GM19438 (cell line): ENCODE data around the gene PRKAR1A.

Source experiments
- ATAC-seq: cut with Tn5 transposase; IDR thresholded peaks from one replicate; pipeline ENCODE4 v1.9.1; 2021; ENCODE audit warnings: low read depth; ENCODE audit not compliant: unreplicated experiment

The PRKAR1A gene

GRCh38 chr17:68539548-68540467 is 27.6 kb downstream of the PRKAR1A start:
- ATAC-seq, result no peak

DNA sequence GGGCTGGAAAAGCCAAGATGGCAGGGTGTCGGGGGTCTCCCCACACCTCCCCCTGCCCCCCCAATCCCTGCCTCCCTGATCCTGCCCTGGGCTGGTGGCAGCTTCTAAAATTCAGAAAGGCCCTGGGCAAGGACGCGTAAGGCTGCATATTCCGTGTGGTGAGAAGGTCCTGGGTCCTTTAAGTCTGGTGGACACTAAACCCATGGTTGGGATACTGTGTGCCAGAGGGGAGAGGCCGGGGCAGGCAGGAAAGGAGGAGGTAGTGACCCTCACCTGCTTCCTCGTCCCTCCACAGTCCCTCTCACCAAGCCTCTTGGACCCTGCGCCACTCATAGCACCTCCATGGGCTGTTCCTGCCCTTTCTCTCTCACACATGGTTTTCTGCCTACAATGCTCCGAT is 28.8 kb downstream of the PRKAR1A start:
- ATAC-seq, result no peak

DNA sequence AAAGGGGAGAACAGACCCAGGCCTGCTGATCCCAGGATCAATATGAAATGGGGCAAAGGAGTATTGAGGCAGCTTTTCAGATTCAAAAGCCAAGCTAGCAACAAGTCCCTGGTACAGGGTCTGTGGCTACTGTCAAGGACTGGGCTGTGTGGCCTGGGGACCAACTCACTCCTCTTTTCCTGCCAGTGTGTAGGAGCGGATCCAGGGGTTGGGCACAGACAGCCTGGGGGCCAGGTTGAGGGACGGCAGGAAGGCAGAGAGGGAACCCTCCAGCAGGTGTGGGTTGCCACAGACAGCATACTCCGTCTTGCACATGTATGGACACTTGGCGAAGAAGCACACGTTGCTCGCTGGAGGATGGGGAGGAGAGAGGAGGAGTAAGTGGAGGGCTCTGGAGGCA is 29.6 kb downstream of the PRKAR1A start:
- ATAC-seq, result no peak

DNA sequence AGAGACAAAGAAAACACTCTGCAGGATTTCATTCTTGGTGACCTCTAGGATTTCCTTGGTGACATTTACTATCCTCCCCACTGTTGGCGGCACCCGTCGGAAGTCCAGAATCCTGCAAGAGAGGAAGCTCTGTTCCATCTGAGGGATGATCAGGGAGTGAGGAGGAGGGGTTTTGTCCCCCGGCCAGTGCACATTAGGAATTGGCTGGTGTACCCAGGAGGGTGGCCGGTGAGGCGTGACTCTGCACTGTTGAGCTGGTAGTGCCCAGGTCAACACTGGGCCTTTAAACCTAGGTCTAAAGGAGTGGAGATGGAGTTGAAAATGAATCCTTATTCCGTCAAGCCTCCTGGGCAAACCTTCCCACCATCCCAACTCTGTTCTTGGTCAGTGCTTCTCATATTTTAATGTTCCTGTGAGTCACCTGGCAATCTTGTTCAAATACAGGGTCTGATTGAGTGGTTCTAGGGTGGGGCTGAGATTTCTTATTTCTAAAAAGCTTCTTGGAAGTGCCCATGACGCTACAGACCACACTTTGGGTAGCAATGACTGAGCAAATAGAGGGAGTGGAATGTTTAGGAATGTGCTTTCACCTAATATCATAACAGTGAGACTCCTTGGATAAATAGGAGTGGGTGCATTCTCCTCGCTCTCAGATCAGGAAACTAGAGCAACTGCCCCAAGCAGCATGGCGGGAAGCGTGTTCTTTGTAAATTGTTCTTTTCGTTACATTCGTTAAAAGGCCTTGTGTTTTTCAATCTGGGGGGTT is 30.7 kb downstream of the PRKAR1A start:
- ATAC-seq, result no peak

DNA sequence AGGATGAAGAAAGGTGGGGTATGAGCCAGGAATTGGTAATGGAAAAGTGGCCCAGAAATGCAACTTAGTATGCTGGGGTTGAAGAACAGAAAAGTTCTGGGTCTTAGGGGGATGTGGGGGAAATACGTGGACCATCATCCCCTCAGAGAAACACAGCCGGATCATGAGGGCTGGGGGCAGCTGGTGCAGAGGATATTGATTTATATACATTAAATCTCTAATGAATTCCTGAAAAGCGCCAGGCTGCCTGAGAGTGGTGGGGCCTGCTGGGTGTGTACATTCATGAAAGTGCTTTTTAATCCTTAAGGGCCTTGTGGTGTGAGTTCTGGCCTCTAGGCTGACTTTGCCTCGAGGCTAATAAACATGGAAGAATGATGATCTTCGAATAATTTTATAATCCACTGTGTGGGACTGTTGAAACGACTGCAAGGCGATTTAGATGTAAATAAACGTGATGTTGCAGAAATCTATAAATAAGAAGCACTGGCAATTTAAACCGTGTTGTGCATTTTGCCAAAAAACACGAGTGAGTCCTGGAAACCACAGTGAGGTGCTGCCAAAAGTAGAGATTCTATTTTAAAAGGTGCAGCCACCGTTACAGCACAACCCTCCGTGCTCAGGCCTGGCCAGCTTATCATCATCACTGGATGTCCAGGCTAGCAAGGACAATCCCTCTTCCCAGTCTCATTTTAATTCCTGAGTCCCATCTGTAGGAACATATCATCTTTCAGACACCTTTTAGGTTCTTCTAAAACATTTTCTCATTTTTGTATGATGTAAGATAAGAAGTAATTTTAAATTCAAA is 32.1 kb downstream of the PRKAR1A start:
- no peak for ATAC-seq

DNA sequence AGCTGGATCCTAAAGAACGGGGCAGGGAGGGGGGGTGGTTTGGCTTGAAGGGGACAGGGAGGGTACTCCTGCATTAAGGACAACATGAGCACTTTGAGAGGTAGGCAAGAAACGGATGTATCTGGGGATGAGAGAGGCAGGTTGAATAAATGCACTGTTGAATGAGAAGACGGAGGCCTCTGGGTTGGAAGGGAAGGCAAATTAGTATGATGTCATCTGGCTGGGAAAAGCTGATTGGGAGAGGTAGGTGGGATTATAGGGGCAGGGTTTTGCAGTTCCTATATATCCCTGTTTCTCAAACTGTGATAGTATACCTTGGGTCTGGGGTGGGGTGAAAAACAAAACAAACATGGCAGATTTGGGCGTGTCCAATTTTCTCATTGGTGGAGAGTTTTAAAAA is 44.3 kb downstream of the PRKAR1A start:
- ATAC-seq, result no peak

DNA sequence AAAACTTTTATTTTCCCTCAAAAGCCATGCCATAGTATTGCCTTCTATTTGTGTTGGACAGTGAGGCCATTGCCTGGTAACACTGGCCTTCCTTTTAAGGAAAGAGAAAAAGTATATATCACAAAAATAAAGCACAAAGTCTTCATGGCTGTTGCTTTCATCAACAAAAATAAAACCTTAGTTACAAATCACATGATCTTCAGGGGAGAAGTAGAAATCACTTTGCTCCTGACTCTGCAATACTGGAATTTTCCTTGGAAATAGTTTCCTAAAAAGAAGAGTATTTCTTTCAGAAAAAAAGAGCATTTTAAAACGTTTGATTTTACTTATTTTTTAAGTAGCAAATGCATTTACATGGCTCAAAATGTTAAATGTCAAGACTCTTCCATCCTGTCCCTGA is 47.1 kb downstream of the PRKAR1A start:
- no peak for ATAC-seq

- no peak for ATAC-seq
These were observed 48.9 kb downstream of the PRKAR1A start for GRCh38 chr17:68560966-68561720.

DNA sequence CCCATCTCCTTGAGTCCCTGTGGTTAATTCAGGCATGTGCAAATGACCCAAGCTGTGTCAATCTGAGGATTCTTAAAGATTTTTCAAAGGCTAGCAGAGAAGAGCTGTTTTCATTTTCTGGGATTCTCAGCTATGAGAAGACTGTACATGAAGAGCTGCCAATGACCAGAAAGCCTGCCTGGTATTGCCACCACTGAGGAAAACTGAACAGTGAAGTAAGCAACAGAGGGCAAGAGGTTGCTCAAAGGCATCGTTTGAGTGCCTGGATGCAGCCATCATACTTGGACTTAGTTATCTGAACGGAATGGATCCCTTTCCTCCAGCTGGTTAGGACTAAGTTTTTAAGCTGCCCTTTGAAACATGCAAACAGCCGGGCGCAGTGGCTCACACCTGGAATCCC is 50.5 kb downstream of the PRKAR1A start:
- no peak for ATAC-seq

DNA sequence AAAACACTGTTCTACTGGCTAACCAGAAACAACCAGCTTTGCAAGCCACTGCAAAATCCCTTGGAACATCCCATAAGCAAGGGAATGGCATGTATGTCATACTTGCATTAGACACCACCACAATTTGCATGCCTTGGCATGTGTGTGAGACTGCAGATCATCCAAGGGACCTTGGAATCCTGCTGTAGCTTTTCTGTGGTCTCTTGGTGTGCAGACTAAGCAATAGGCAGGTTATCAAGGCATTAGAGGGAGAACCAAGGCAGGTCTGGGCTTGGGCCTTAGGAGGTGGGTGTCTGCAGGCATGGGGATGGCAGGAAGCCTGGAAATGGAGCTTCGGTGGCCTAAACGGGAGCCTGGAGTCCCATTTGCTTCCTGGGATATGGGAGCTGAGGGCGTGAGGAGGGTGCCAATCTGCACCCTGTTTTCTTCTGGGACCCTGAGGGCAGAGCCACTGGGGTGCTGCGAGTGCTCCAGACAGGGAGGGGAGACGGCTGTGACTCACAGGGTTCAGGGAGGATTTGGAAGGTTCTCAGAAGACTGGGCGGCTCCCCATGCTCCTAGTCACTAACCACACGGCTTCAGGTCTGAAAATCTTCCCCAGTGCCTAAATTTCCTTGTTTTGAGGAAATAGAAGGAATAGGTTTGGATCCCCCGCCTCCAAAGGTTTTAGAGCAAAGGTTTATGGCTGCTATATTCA is 52.3 kb downstream of the PRKAR1A start:
- ATAC-seq, result no peak

DNA sequence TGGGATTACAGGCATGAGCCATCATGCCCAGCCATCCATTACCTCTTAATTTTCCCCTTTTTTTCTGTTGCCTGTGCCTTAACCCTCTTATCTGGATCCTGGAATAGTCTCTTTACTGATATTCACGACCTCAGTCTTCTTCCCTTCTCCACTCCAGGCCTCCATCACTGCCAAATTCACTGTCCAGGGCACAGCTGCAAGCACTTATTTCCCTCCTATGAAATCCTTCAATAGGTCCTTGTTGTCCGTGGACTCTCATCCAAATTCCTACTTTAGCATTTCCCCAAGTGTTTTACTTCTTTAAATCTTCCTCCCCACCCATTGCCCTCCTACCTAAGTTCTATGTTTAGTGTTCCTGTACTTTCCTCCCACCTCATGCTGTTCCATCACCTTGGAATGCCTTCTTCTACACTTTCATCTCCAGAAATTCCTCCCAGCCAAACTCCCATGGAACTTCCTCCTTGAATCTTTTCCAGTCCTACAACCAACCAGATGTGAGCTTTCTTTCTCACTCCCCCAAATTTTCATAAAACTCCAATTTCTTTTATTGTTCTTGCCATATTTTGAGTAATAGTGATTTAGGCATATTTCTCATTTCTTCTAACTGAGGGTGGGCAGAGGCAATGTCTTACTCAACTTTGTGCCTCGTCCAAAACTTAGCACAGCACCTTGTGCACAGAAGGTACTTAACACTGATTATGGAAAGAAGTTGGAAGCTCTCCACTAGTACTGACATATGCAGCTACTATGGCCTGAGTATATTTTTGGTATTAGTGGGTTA is 53.6 kb downstream of the PRKAR1A start:
- ATAC-seq, result no peak

DNA sequence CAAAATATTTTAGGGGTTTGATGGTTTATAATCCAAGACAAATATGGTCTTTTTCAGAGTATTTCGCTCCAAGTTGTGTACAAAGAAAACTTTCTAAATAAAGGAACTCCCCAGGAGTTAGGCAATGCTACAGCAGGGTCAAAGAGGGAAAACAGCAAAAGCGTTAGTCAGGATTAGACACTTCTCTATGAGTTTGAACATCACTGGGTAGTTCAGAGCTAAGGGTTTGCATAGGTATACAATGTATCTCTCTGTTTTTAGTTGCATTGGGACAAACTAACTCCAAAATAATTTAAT is 54.2 kb downstream of the PRKAR1A start:
- no peak for ATAC-seq

DNA sequence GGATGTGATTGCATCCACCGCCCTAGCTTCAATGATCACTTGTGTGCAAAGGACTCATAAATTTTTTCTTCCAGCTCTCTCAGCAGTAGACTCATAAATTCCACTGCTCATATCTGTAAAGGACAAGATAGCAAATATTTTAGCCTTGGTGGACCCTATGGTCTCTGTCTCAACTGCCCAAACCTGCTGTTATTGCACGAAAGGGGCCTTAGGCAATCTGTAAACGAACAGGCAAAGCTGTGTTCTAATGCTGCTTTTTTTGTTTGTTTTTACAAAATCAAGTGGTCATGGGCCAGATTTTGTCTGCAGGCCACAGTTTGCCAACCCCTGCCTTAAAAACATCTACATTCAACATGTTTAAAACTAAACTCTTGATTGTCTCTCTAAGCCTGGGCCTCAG is 54.8 kb downstream of the PRKAR1A start:
- no peak for ATAC-seq

GRCh38 chr17:68567581-68567980 is 55.4 kb downstream of the PRKAR1A start:
- ATAC-seq, result no peak

GRCh38 chr17:68568581-68568980 is 56.4 kb downstream of the PRKAR1A start:
- ATAC-seq, result no peak

- ATAC-seq, result no peak
These were observed 57.1 kb downstream of the PRKAR1A start for GRCh38 chr17:68569346-68569745.

GRCh38 chr17:68570526-68570925 is 58.3 kb downstream of the PRKAR1A start:
- ATAC-seq, result no peak

DNA sequence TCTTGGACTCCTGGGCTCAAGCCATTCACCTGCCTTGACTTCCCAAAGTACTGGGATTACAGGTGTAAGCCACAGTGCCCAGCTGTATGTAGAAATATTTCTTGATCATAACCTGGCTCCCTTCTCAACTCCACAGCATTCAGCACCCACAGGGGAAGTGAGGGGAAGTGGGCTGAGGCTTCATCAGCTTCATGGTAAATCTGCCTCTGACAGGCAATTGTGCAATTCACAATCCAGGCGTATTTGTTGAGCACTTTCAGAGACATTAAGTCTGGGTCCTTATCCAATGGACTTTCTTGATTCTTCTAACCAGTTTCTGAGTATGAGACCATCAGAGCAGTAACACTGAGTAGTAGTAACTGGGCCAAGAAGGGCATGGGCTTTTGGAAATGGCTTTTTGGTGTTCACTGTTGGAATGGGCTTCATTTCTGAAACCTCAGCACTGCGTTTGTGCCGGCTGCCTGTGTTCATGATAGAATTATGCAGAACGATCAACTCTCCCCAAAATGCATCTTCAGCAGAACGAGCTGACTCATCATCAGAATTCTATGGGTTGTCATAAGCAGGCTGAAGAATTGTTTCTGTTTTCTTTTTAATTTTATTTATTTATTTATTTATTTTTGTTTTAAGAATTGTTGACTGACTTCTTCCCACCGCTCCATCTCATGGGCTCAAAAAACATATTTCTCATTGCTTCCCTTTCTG is 60.1 kb downstream of the PRKAR1A start:
- no peak for ATAC-seq

DNA sequence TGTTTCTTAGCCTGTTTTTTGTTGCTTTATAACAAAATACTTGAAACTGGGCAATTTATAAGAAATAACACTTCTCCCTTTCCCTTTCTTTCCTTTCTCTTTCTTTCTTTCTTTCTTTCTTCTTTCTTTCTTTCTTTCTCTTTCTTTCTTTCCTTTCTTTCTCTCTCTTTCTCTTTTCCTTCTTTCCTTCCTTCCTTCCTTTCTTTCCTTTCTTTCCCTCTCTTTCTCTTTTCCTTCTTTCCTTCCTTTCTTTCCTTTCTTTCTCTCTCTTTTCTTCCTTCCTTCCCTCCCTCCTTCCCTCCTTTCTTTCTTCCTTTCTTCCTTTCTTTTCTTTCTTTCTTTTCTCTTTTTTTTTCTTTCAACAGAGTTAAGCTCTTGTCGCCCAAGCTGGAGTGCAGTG is 61.1 kb downstream of the PRKAR1A start:
- no peak for ATAC-seq
